WTC11 (cell line): ENCODE results near the gene KRT79. TPM values are rescaled to one million over a fixed set of nuclear protein-coding genes. Genes with fewer than 3 reads are reported as not detected.

Source experiments
- ATAC-seq: fragments of 200-7000 bp; cut with Tn5 transposase; 2 replicates; pipeline ENCODE4 v1.10.0; 2021; ENCODE audit warnings: mild to moderate bottlenecking, moderate library complexity
- CTCF ChIA-PET: fragments of 300-600 bp; sonication (Branson Sonifier 250); formaldehyde crosslinking; loops from one replicate; lab custom pipeline; 2021; ENCODE audit warnings: antibody characterized with exemption; lab: Charles Lee
- POLR2A ChIA-PET: fragments of 350-600 bp; sonication (Branson Sonifier 250); formaldehyde crosslinking; loops from one replicate; lab custom pipeline; 2021; ENCODE audit warnings: antibody characterized with exemption; lab: Charles Lee
- DNase-seq: peaks from one replicate; pipeline ENCODE4 v3.0.0; 2021; ENCODE audit warnings: low spot score
- H3K27ac Mint-ChIP-seq: 2 replicates; pipeline ENCODE4 v1.8.0; 2021; ENCODE audit warnings: mixed read lengths
- H3K27me3 Mint-ChIP-seq: 2 replicates; pipeline ENCODE4 v1.8.0; 2021; ENCODE audit warnings: low read depth, mild to moderate bottlenecking, moderate library complexity, mixed read lengths
- H3K36me3 Mint-ChIP-seq: 2 replicates; pipeline ENCODE4 v1.8.0; 2021; ENCODE audit warnings: mixed read lengths
- H3K4me1 Mint-ChIP-seq: 2 replicates; pipeline ENCODE4 v1.8.0; 2022; ENCODE audit warnings: mixed read lengths
- H3K4me3 Mint-ChIP-seq: 2 replicates; pipeline ENCODE4 v1.8.0; 2021; ENCODE audit warnings: mild to moderate bottlenecking, moderate library complexity, mixed read lengths
- H3K9me3 Mint-ChIP-seq: 2 replicates; pipeline ENCODE4 v1.8.0; 2021; ENCODE audit warnings: mixed read lengths
- AR ChIP-seq: fragments of 250-450 bp; sonication (Bioruptor Pico); IDR thresholded peaks from 2 replicates; pipeline ENCODE4 v1.9.0; 2021; ENCODE audit warnings: mild to moderate bottlenecking
- ATF1 ChIP-seq: sonication (generic); formaldehyde crosslinking; IDR thresholded peaks from 2 replicates; pipeline ENCODE4 v1.8.1; 2023; ENCODE audit warnings: mild to moderate bottlenecking, moderate library complexity, missing genetic modification reagents
- CREB1 ChIP-seq: sonication (generic); formaldehyde crosslinking; IDR thresholded peaks from 2 replicates; pipeline ENCODE4 v1.8.0; 2023; ENCODE audit warnings: mild to moderate bottlenecking, missing genetic modification reagents
- ELF4 ChIP-seq: sonication (generic); formaldehyde crosslinking; IDR thresholded peaks from 2 replicates; pipeline ENCODE4 v1.8.1; 2022; ENCODE audit warnings: low read depth, mild to moderate bottlenecking, moderate library complexity, missing genetic modification reagents
- ERG ChIP-seq: fragments of 250-450 bp; sonication (Bioruptor Pico); IDR thresholded peaks from 2 replicates; pipeline ENCODE4 v1.8.0; 2021; ENCODE audit warnings: mild to moderate bottlenecking
- ESRRA ChIP-seq: sonication (generic); formaldehyde crosslinking; IDR thresholded peaks from 2 replicates; pipeline ENCODE4 v1.8.1; 2022; ENCODE audit warnings: mild to moderate bottlenecking, missing genetic modification reagents, borderline replicate concordance
- FOXK1 ChIP-seq: sonication (generic); formaldehyde crosslinking; IDR thresholded peaks from 2 replicates; pipeline ENCODE4 v1.8.0; 2022; ENCODE audit warnings: mild to moderate bottlenecking, moderate library complexity, missing genetic modification reagents
- MXD4 ChIP-seq: fragments of 250-450 bp; sonication (Bioruptor Pico); IDR thresholded peaks from 2 replicates; pipeline ENCODE4 v1.8.0; 2021; ENCODE audit warnings: mild to moderate bottlenecking, moderate library complexity, borderline replicate concordance
- NFATC4 ChIP-seq: fragments of 250-450 bp; sonication (Bioruptor Pico); IDR thresholded peaks from 2 replicates; pipeline ENCODE4 v1.9.0; 2021; ENCODE audit warnings: mild to moderate bottlenecking
- NFE2L1 ChIP-seq: sonication (generic); formaldehyde crosslinking; IDR thresholded peaks from 2 replicates; pipeline ENCODE4 v1.8.1; 2023; ENCODE audit warnings: missing genetic modification reagents
- SMAD3 ChIP-seq: sonication (generic); formaldehyde crosslinking; IDR thresholded peaks from 2 replicates; pipeline ENCODE4 v1.8.0; 2022; ENCODE audit warnings: missing genetic modification reagents, mild to moderate bottlenecking, borderline replicate concordance
- SOX15 ChIP-seq: fragments of 250-450 bp; sonication (Bioruptor Pico); IDR thresholded peaks from 2 replicates; pipeline ENCODE4 v1.9.0; 2021; ENCODE audit warnings: mild to moderate bottlenecking
- TEAD1 ChIP-seq: sonication (generic); formaldehyde crosslinking; IDR thresholded peaks from 2 replicates; pipeline ENCODE4 v1.8.0; 2022; ENCODE audit warnings: mild to moderate bottlenecking, missing genetic modification reagents
- ZBTB21 ChIP-seq: sonication (generic); formaldehyde crosslinking; IDR thresholded peaks from 2 replicates; pipeline ENCODE4 v1.8.1; 2023; ENCODE audit warnings: mild to moderate bottlenecking, missing genetic modification reagents, borderline replicate concordance
- ZNF219 ChIP-seq: sonication (generic); formaldehyde crosslinking; IDR thresholded peaks from 2 replicates; pipeline ENCODE4 v1.8.0; 2023; ENCODE audit warnings: missing genetic modification reagents, mild to moderate bottlenecking, borderline replicate concordance
- ZNF232 ChIP-seq: sonication (generic); formaldehyde crosslinking; IDR thresholded peaks from 2 replicates; pipeline ENCODE4 v1.8.0; 2022; ENCODE audit warnings: mild to moderate bottlenecking, missing genetic modification reagents
- ZNF396 ChIP-seq: fragments of 250-450 bp; sonication (Bioruptor Pico); IDR thresholded peaks from 2 replicates; pipeline ENCODE4 v1.8.0; 2021; ENCODE audit warnings: mild to moderate bottlenecking, moderate library complexity, borderline replicate concordance
- total RNA-seq: library from RNA; stranded (reverse); gene quantifications from 3 replicates; pipeline ENCODE4 v1.2.3, GENCODE V29; 2021
- TF ChIP-seq, protein P1 (sequence below): sonication (generic); formaldehyde crosslinking; IDR thresholded peaks from 2 replicates; pipeline ENCODE4 v1.8.1; 2022; ENCODE audit warnings: mild to moderate bottlenecking, moderate library complexity, missing genetic modification reagents
- TF ChIP-seq, protein P2 (sequence below): sonication (generic); formaldehyde crosslinking; IDR thresholded peaks from 2 replicates; pipeline ENCODE4 v1.8.1; 2022; ENCODE audit warnings: low read depth, mild to moderate bottlenecking, moderate library complexity, missing genetic modification reagents, borderline replicate concordance
- TF ChIP-seq, protein P3 (sequence below): sonication (generic); formaldehyde crosslinking; IDR thresholded peaks from 2 replicates; pipeline ENCODE4 v1.8.1; 2023; ENCODE audit warnings: mild to moderate bottlenecking, missing genetic modification reagents
- TF ChIP-seq, protein P4 (sequence below): fragments of 250-450 bp; sonication (Bioruptor Pico); IDR thresholded peaks from 2 replicates; pipeline ENCODE4 v1.9.0; 2021; ENCODE audit warnings: mild to moderate bottlenecking

KRT79 gene
- total RNA-seq, 1 experiment from 2014 or later: not detected

- no peak for ATAC-seq
- CTCF ChIA-PET: interaction anchor here (0.6 to 10.1 kb wide), 96 partner anchors 9 to 753 kb away, joined by 3 to 526 read pairs (median 4); partner anchors contain the start of genes KRT72, KRT78, KRT8 and KRT85
- peaks cover 16% of the 10 kb centered on the region for H3K27me3 Mint-ChIP-seq
- POLR2A ChIA-PET: interaction anchor here (0.8 kb wide), 1 partner anchor 87 kb away, joined by 3 read pairs; no protein-coding TSS in a partner anchor
- H3K4me3 Mint-ChIP-seq: peak overlapping the region; percentile 74
- H3K36me3 Mint-ChIP-seq: no peaks in the 10 kb centered on the region
- H3K4me1 Mint-ChIP-seq: peaks cover 18% of the 10 kb centered on the region
- H3K9me3 Mint-ChIP-seq: no peaks in the 10 kb centered on the region
- no peak overlapping the region for H3K27ac Mint-ChIP-seq
- TF ChIP-seq ZBTB21 (CRISPR knock-in tag) (no peak), ZNF232 (CRISPR knock-in tag) (0 out of 2 replicates have a peak, but pooled peaks have one; percentile 3)
- DNase-seq: no peak
These were observed 44.6 kb upstream of the KRT79 start for GRCh38 chr12:52878507-52879393.

GRCh38 chr12:52877242-52877641 lies 43.1 kb upstream of the KRT79 start:
- DNase-seq: no peak
- POLR2A ChIA-PET: no interaction called here
- Mint-ChIP-seq H3K27me3 (peaks cover 30% of the 10 kb centered on the region), H3K27ac (no peak overlapping the region), H3K36me3 (no peaks in the 10 kb centered on the region), H3K4me1 (peaks cover 21% of the 10 kb centered on the region), H3K4me3 (no peak overlapping the region), H3K9me3 (no peaks in the 10 kb centered on the region)
- CTCF ChIA-PET: interaction anchor here (0.8 to 10.1 kb wide), 21 partner anchors 9 to 813 kb away, joined by 3 to 526 read pairs (median 4); partner anchors contain the start of gene KRT80
- no peak for ATAC-seq
- TF ChIP-seq MXD4 (CRISPR knock-in tag): no peak
- no peak for TF ChIP-seq AR (CRISPR knock-in tag)
- TF ChIP-seq ZNF219: no peak
- TF ChIP-seq, protein P1, sequence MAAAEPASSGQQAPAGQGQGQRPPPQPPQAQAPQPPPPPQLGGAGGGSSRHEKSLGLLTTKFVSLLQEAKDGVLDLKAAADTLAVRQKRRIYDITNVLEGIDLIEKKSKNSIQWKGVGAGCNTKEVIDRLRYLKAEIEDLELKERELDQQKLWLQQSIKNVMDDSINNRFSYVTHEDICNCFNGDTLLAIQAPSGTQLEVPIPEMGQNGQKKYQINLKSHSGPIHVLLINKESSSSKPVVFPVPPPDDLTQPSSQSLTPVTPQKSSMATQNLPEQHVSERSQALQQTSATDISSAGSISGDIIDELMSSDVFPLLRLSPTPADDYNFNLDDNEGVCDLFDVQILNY (CRISPR knock-in tag): no peak
- no peak for TF ChIP-seq TEAD1 (CRISPR knock-in tag)
- TF ChIP-seq FOXK1: no peak
- TF ChIP-seq CREB1 (CRISPR knock-in tag): no peak
- TF ChIP-seq ATF1 (CRISPR knock-in tag): no peak
- no peak for TF ChIP-seq SMAD3
- no peak for TF ChIP-seq ZNF396
- no peak for TF ChIP-seq NFE2L1 (CRISPR knock-in tag)
- TF ChIP-seq SOX15 (CRISPR knock-in tag): no peak
- TF ChIP-seq ELF4 (CRISPR knock-in tag): no peak

DNA sequence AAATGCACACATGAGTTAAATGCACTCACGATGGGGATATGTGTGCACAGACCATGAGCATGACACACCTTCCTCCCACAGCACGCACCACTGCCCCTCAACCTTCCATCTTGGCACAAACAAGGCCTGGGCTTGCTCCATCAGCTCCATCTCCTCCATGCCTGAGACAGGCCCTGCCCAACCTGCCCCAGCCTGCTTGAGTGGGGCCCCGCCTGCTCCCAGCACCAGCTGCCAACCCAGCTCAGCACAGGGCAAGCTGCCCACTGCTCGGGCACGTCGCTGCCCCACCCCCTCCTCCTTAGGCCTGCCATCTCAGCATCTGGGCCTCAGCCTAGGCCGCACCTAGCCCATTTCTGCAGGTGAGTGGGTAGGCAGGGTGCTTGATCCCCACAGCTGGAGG lies 42.3 kb upstream of the KRT79 start:
- CTCF ChIA-PET: interaction anchor here (1.2 to 10.1 kb wide), 2 partner anchors 11 to 106 kb away, joined by 3 to 526 read pairs; no protein-coding TSS in a partner anchor
- no peak for ATAC-seq
- no peak overlapping the region for H3K27ac Mint-ChIP-seq
- TF ChIP-seq, protein P2, sequence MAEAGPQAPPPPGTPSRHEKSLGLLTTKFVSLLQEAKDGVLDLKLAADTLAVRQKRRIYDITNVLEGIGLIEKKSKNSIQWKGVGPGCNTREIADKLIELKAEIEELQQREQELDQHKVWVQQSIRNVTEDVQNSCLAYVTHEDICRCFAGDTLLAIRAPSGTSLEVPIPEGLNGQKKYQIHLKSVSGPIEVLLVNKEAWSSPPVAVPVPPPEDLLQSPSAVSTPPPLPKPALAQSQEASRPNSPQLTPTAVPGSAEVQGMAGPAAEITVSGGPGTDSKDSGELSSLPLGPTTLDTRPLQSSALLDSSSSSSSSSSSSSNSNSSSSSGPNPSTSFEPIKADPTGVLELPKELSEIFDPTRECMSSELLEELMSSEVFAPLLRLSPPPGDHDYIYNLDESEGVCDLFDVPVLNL (CRISPR knock-in tag): no peak
- TF ChIP-seq, protein P3, sequence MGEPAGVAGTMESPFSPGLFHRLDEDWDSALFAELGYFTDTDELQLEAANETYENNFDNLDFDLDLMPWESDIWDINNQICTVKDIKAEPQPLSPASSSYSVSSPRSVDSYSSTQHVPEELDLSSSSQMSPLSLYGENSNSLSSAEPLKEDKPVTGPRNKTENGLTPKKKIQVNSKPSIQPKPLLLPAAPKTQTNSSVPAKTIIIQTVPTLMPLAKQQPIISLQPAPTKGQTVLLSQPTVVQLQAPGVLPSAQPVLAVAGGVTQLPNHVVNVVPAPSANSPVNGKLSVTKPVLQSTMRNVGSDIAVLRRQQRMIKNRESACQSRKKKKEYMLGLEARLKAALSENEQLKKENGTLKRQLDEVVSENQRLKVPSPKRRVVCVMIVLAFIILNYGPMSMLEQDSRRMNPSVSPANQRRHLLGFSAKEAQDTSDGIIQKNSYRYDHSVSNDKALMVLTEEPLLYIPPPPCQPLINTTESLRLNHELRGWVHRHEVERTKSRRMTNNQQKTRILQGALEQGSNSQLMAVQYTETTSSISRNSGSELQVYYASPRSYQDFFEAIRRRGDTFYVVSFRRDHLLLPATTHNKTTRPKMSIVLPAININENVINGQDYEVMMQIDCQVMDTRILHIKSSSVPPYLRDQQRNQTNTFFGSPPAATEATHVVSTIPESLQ (CRISPR knock-in tag): no peak
- TF ChIP-seq ERG (CRISPR knock-in tag): no peak
- TF ChIP-seq, protein P4, sequence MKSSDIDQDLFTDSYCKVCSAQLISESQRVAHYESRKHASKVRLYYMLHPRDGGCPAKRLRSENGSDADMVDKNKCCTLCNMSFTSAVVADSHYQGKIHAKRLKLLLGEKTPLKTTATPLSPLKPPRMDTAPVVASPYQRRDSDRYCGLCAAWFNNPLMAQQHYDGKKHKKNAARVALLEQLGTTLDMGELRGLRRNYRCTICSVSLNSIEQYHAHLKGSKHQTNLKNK: no peak
- no peak for TF ChIP-seq NFATC4 (CRISPR knock-in tag)
- TF ChIP-seq ESRRA: no peak
- TF ChIP-seq ZNF396: no peak
- peaks cover 21% of the 10 kb centered on the region for H3K4me1 Mint-ChIP-seq
- POLR2A ChIA-PET: no interaction called here
- H3K36me3 Mint-ChIP-seq: no peaks in the 10 kb centered on the region
- peaks cover 31% of the 10 kb centered on the region for H3K27me3 Mint-ChIP-seq
- H3K4me3 Mint-ChIP-seq: no peak overlapping the region
- no peaks in the 10 kb centered on the region for H3K9me3 Mint-ChIP-seq
- DNase-seq: no peak
